ENCODE results near the gene PTPN3. TPM values are rescaled to one million over a fixed set of nuclear protein-coding genes. Genes with fewer than 3 reads are reported as not detected.

PTPN3 gene
- polyA plus RNA-seq, 1 donor (not counting 4 experiments of a cell fraction or from before 2014, with no cell fraction given) = 19.9 TPM

GRCh38 chr9:109411798-109412352 is 86.2 kb downstream of the PTPN3 start:
- H3K4me1 ChIP-seq (ENCODE audit: control insufficient read depth, extremely low read depth, insufficient read depth, low read length) = no peaks in the 10 kb centered on the region
- DNase-seq (ENCODE audit: low read depth, low spot score) = no peak
- H2AFZ ChIP-seq (ENCODE audit: control insufficient read depth, low read length) = no peak overlapping the region
- no peak overlapping the region for H3K4me2 ChIP-seq (ENCODE audit: control insufficient read depth, extremely low read depth, insufficient read depth, low read depth, low read length)
- H3K36me3 ChIP-seq (ENCODE audit: control insufficient read depth in 2 of 2, extremely low read depth in 1 of 2, insufficient read depth in 2 of 2, low read length in 2 of 2) = peaks cover 29 to 46% of the 10 kb centered on the region in 2 experiments
- H3K9ac ChIP-seq (ENCODE audit: control insufficient read depth, extremely low read depth, insufficient read depth, low read length) = no peak overlapping the region
- peak; percentile 47 to 61 (median 58) for TF ChIP-seq CTCF (optimal IDR thresholded peaks at IDR 0.05 in 1 of 3, IDR thresholded peaks at IDR 0.05 in 1 of 3, conservative IDR thresholded peaks at IDR 0.05 in 1 of 3; ENCODE audit: extremely low read depth in 1 of 3, insufficient read depth in 2 of 3, low read length in 3 of 3)
- TF ChIP-seq EZH2 (IDR thresholded peaks at IDR 0.05; ENCODE audit: low read length) = no peak
- FAIRE-seq = no peak
- H3K27ac ChIP-seq (ENCODE audit: control insufficient read depth, insufficient read depth, low read length) = no peak overlapping the region
- no peaks in the 10 kb centered on the region for H3K79me2 ChIP-seq (ENCODE audit: control insufficient read depth, insufficient read depth, low read length)
- H3K4me3 ChIP-seq (ENCODE audit: control insufficient read depth in 2 of 3, extremely low read depth in 1 of 3, insufficient read depth in 2 of 3, low read depth in 1 of 3, low read length in 3 of 3) = no peak overlapping the region
- H4K20me1 ChIP-seq (ENCODE audit: control insufficient read depth, extremely low read depth, insufficient read depth, low read length) = no peaks in the 10 kb centered on the region
- dilution Hi-C loops (cut with MboI; ENCODE audit: extremely low pct_ligation_motif_present, low sequenced_read_pairs) = no loop called here
- H3K9me3 ChIP-seq (ENCODE audit: control insufficient read depth, low read depth, low read length) = no peaks in the 10 kb centered on the region
- no peaks in the 10 kb centered on the region for H3K9me1 ChIP-seq (ENCODE audit: control insufficient read depth, extremely low read depth, insufficient read depth, low read length)
- no peaks in the 10 kb centered on the region for H3K27me3 ChIP-seq (ENCODE audit: control insufficient read depth, extremely low read depth, insufficient read depth, low read length)

- Histone ChIP-seq H3K36me3 (ENCODE audit: control insufficient read depth in 2 of 2, extremely low read depth in 1 of 2, insufficient read depth in 2 of 2, low read length in 2 of 2) (peaks cover 28 to 46% of the 10 kb centered on the region in 2 experiments), H3K9me3 (ENCODE audit: control insufficient read depth, low read depth, low read length) (no peaks in the 10 kb centered on the region), H4K20me1 (ENCODE audit: control insufficient read depth, extremely low read depth, insufficient read depth, low read length) (no peaks in the 10 kb centered on the region), H2AFZ (ENCODE audit: control insufficient read depth, low read length) (no peak overlapping the region), H3K27me3 (ENCODE audit: control insufficient read depth, extremely low read depth, insufficient read depth, low read length) (no peaks in the 10 kb centered on the region), H3K79me2 (ENCODE audit: control insufficient read depth, insufficient read depth, low read length) (no peaks in the 10 kb centered on the region), H3K4me1 (ENCODE audit: control insufficient read depth, extremely low read depth, insufficient read depth, low read length) (no peaks in the 10 kb centered on the region), H3K4me2 (ENCODE audit: control insufficient read depth, extremely low read depth, insufficient read depth, low read depth, low read length) (no peak overlapping the region), H3K27ac (ENCODE audit: control insufficient read depth, insufficient read depth, low read length) (no peak overlapping the region), H3K9ac (ENCODE audit: control insufficient read depth, extremely low read depth, insufficient read depth, low read length) (no peak overlapping the region), H3K9me1 (ENCODE audit: control insufficient read depth, extremely low read depth, insufficient read depth, low read length) (no peaks in the 10 kb centered on the region), H3K4me3 (ENCODE audit: control insufficient read depth in 2 of 3, extremely low read depth in 1 of 3, insufficient read depth in 2 of 3, low read depth in 1 of 3, low read length in 3 of 3) (no peak overlapping the region)
- TF ChIP-seq EZH2 (IDR thresholded peaks at IDR 0.05; ENCODE audit: low read length) (no peak), CTCF (optimal IDR thresholded peaks at IDR 0.05 in 1 of 3, IDR thresholded peaks at IDR 0.05 in 1 of 3, conservative IDR thresholded peaks at IDR 0.05 in 1 of 3; ENCODE audit: extremely low read depth in 1 of 3, insufficient read depth in 2 of 3, low read length in 3 of 3) (no peak)
- DNase-seq (ENCODE audit: low read depth, low spot score) (no peak), FAIRE-seq (no peak)
- dilution Hi-C loops (cut with MboI; ENCODE audit: extremely low pct_ligation_motif_present, low sequenced_read_pairs) = no loop called here
Observed at GRCh38 chr9:109411069-109411761, 86.9 kb downstream of the PTPN3 start.
